Ishikawa (cell line): ENCODE results near the gene PPM1N.

Experiments used
- TCF12 ChIP-seq: IDR thresholded peaks from 2 replicates; pipeline ENCODE4 v1.6.1; 2012; ENCODE audit warnings: low read depth
- TEAD4 ChIP-seq: IDR thresholded peaks from 2 replicates; pipeline ENCODE4 v1.6.1; 2012
- USF1 ChIP-seq: IDR thresholded peaks from 2 replicates; pipeline ENCODE4 v1.6.1; 2012

- no peak for TF ChIP-seq TEAD4
- TF ChIP-seq USF1: no peak
- no peak for TF ChIP-seq TCF12
Measured at GRCh38 chr19:45451131-45451849, 47.0 kb upstream of the PPM1N start.
